Mucosa of descending colon (tissue), 3 donors: ENCODE measurements around the gene SIX2. TPM values are rescaled to one million over a fixed set of nuclear protein-coding genes. Genes with fewer than 3 reads are reported as not detected.

ENCODE experiments used
- ATAC-seq: fragments of 200-7000 bp; cut with Tn5 transposase; one replicate; pipeline ENCODE4 v1.9.1; 2020; ENCODE audit warnings: mild to moderate bottlenecking, moderate library complexity
- DNase-seq, 3 donors: peaks; one replicate each; pipeline ENCODE4 v3.0.0-alpha.2; 2020
- H3K36me3 ChIP-seq: fragments of 200-600 bp; one replicate; pipeline ENCODE4 v1.8.0; 2021; ENCODE audit warnings: low read depth, mild to moderate bottlenecking
- H3K4me1 ChIP-seq: fragments of 200-600 bp; one replicate; pipeline ENCODE4 v1.8.0; 2021; ENCODE audit warnings: low read depth, mild to moderate bottlenecking
- H3K4me3 ChIP-seq: fragments of 200-600 bp; one replicate; pipeline ENCODE4 v1.8.0; 2021; ENCODE audit warnings: mild to moderate bottlenecking
- H3K9me3 ChIP-seq: fragments of 200-600 bp; one replicate; pipeline ENCODE4 v1.8.0; 2021; ENCODE audit warnings: mild to moderate bottlenecking
- intact Hi-C, 2 donors: fragments of 100-400 bp; cut with DNase I in 1 of 2; cut with micrococcal nuclease in 1 of 2; formaldehyde crosslinking; loops; one replicate each; pipeline versions ENCODE4 v1.11.0 to v1.11.1; 2022; cut with DNase I, micrococcal nuclease
- total RNA-seq, 3 donors: library from RNA; stranded (reverse); fragmentation: NEBNext Ultra II Directional in 2 of 3; extraction: Animal tissue kit (Norgen Biotek cat#: 25700) in 2 of 3; gene quantifications; one replicate each; pipeline versions ENCODE4 v1.2.1 to v1.2.4, GENCODE V29; 2021 to 2023
- TF ChIP-seq, protein P1 (sequence below): fragments of 200-600 bp; IDR thresholded peaks from one replicate; pipeline ENCODE4 v1.8.0; 2022; ENCODE audit warnings: antibody characterized with exemption, mild to moderate bottlenecking
- donor health status: DM: no; HTN: no; CAD: no; lungs with moderate emphysema.
- donor health status: DM: no; HTN: no; CAD: no.
- donor health status: DM: no; HTN: yes; CAD: no.

The SIX2 gene
- total RNA-seq, 3 donors from 2014 or later, result 0.12 TPM; not detected in 2

DNA sequence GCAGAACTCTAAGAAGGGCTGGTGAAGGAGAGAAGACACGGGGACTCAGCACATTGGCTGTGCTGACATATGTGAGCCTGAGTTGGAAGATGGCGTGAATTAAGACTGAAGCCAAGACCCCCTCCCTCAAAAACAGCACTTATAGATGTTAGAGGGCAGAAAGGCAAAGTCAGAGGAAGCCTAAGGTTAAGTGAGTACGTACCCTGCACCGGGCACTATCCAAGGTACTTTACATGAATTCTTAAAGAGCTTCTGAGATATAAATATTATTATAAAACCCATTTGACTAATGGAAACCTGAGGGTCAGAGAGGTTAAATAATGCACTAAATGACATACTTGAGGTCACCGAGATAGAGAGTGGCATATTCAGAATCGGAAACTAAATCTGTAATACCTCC, 42.2 kb downstream of the SIX2 start:
- intact Hi-C loops, result no loop called here

DNA sequence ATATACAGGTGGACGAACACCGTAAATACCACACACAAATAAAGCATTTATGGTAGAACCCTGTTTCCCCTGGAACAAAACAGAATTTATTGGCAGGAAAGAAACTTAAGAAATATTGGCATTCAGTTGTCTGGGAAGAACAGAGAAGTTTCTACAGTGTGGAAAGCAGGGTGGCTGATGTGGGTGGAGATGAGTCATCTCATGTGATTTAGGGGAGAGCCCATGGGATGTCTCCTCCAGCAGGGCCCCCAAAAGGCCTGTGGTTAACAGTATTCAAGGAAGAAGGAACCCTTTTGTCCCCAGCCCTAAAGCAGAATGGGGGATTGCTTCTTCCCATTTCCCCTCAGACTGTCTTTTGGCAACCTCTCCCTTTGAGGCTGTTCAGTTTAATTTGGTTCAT, 43.6 kb downstream of the SIX2 start:
- TF ChIP-seq, protein P1, sequence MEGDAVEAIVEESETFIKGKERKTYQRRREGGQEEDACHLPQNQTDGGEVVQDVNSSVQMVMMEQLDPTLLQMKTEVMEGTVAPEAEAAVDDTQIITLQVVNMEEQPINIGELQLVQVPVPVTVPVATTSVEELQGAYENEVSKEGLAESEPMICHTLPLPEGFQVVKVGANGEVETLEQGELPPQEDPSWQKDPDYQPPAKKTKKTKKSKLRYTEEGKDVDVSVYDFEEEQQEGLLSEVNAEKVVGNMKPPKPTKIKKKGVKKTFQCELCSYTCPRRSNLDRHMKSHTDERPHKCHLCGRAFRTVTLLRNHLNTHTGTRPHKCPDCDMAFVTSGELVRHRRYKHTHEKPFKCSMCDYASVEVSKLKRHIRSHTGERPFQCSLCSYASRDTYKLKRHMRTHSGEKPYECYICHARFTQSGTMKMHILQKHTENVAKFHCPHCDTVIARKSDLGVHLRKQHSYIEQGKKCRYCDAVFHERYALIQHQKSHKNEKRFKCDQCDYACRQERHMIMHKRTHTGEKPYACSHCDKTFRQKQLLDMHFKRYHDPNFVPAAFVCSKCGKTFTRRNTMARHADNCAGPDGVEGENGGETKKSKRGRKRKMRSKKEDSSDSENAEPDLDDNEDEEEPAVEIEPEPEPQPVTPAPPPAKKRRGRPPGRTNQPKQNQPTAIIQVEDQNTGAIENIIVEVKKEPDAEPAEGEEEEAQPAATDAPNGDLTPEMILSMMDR, result no peak
- ATAC-seq, result no peak

More for the DNA sequence above, 42.2 kb downstream of the SIX2 start:
- DNase-seq (no peak), ATAC-seq (no peak)
- H3K9me3 ChIP-seq, result no peaks in the 10 kb centered on the region
- no peaks in the 10 kb centered on the region for H3K4me1 ChIP-seq
- H3K36me3 ChIP-seq, result no peaks in the 10 kb centered on the region
- no peak overlapping the region for H3K4me3 ChIP-seq
- TF ChIP-seq, protein P1, result no peak

DNA sequence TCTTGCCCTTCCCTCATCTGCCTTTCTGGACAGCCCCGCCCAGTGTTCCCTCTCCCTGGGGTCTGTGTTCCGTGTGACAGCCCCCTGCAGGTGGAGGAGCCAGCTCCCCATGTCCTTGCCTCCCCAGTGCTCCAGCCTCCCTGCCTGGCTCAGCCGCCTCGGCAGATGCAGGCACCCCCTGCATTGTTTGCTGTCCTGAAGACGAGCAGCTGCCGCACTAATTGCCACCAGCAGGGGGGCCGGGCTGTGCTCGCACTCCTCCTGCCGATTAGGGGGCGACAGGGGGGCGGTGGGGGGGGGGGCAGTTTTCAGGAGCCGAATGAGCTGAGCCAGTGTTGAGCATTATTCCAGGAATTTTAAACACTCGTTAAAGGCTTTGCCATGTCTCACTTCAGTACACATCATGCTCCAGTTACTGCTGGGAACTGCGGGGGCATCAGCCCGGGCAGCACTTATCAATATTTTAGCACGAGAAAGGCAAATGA, 44.5 kb downstream of the SIX2 start:
- TF ChIP-seq, protein P1, result no peak
- intact Hi-C loops, result no loop called here

More for the DNA sequence above, 43.6 kb downstream of the SIX2 start:
- intact Hi-C loops, result no loop called here
- Histone ChIP-seq H3K9me3 (no peaks in the 10 kb centered on the region), H3K4me3 (no peak overlapping the region), H3K4me1 (no peaks in the 10 kb centered on the region), H3K36me3 (no peaks in the 10 kb centered on the region)
- no peak for DNase-seq

DNA sequence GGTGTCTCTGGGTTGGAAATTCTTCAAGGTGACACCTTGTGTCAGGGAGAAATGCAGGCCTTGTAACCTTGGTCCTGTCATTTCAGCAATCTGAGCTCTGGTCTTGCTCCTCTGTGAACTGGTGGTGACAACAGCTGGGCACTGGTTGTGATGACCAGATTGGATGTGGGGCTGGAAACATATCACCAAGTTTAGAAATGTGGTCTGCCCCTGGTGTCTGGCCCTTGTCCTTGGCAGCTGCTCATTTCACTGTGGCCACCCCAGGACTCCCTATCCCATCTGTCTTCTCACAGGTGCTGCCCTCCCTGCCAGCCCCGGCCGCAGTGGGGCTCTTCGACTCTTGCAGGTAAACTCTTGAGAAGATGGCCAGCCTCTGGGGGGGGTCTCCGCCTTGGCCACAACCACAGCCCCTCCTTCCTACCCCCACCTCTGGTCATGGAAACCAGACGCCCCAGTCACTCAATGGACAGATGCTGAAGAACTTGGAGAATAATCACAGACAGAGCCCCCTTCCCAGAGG, 47.0 kb downstream of the SIX2 start:
- TF ChIP-seq, protein P1, result no peak
- no peak for DNase-seq
- no peak for ATAC-seq
- H3K9me3 ChIP-seq, result no peaks in the 10 kb centered on the region
- no peak overlapping the region for H3K4me3 ChIP-seq
- H3K4me1 ChIP-seq, result no peaks in the 10 kb centered on the region
- no peaks in the 10 kb centered on the region for H3K36me3 ChIP-seq
- intact Hi-C loops, result no loop called here

More for the DNA sequence above, 44.5 kb downstream of the SIX2 start:
- Histone ChIP-seq H3K4me1 (no peaks in the 10 kb centered on the region), H3K9me3 (no peaks in the 10 kb centered on the region), H3K4me3 (no peak overlapping the region), H3K36me3 (no peaks in the 10 kb centered on the region)
- ATAC-seq, result no peak
- DNase-seq, result no peak

DNA sequence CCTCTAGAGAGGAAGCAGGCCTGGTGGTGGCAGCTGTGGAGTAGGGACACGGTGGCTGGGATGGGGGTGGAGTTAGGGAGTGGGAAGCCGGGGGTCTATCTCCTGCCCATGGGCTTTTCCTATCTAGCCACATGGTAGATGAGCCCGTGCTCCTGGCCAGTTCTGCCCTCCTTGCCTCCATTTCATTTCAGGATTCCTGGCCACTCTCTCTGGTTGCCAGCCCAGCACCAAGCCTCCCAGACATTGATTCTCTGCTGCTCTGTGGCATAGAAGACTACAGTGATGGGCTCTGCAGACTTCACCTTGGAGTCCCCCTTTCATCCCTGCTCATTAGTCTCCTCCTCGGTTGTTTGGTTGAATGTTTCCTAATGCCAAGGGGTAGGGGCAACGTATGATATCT, 48.4 kb downstream of the SIX2 start:
- TF ChIP-seq, protein P1, result no peak
- Histone ChIP-seq H3K4me1 (peaks cover 3% of the 10 kb centered on the region), H3K36me3 (no peaks in the 10 kb centered on the region), H3K4me3 (no peak overlapping the region), H3K9me3 (no peaks in the 10 kb centered on the region)
- intact Hi-C loops, result no loop called here
- DNase-seq (no peak), ATAC-seq (no peak)

DNA sequence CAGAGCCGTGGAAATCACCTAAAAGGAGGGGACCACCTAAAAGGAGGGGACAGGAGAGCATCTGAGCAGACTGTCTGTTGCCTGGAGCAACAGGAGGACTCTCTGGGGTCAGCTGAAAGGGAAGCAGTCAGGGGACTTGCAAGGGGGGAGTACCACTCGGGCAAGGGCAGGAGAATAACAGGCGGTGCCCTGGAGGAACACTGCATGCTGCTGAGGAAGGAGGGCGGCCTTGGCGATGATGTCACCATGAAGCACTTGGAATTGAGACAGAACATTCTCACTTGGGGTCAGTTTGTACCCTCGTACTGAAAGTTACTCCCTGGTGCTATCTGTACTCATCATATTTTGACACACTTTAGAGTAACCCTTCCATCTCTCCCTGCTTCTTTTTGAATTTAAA, 49.4 kb downstream of the SIX2 start:
- intact Hi-C loops, result loop anchor here in 1 of 2 donors (5.0 kb wide), 1 partner anchor 478 kb away; no protein-coding TSS in a partner anchor
- Histone ChIP-seq H3K36me3 (no peaks in the 10 kb centered on the region), H3K4me3 (no peak overlapping the region), H3K4me1 (peaks cover 13% of the 10 kb centered on the region), H3K9me3 (no peaks in the 10 kb centered on the region)
- TF ChIP-seq, protein P1, result no peak
- ATAC-seq (no peak), DNase-seq (no peak)
